H9 (cell line): ENCODE measurements around the gene MINDY4. TPM values are rescaled to one million over a fixed set of nuclear protein-coding genes. Genes with fewer than 3 reads are reported as not detected.

Experiments
- DNase-seq: peaks from one replicate; pipeline ENCODE4 v3.0.0-alpha.2; 2017
- H2AFZ ChIP-seq: one replicate; pipeline ENCODE4 v1.6.1; 2013; ENCODE audit warnings: mild to moderate bottlenecking, low read length, control low read depth, moderate library complexity
- H2AK5ac ChIP-seq: 2 replicates; pipeline ENCODE4 v1.6.1; 2013; ENCODE audit warnings: low read length, control low read depth, mixed read lengths; ENCODE audit not compliant: insufficient read length
- H2BK120ac ChIP-seq: one replicate; pipeline ENCODE4 v1.6.1; 2013; ENCODE audit warnings: low read depth, mild to moderate bottlenecking, low read length, control low read depth, inconsistent platforms; ENCODE audit not compliant: poor library complexity, severe bottlenecking
- H2BK12ac ChIP-seq: 2 replicates; pipeline ENCODE4 v1.6.1; 2013; ENCODE audit warnings: low read length, control low read depth, mixed read lengths, low read depth; ENCODE audit not compliant: insufficient read length
- H2BK15ac ChIP-seq: 2 replicates; pipeline ENCODE4 v1.6.1; 2013; ENCODE audit warnings: low read depth, low read length, control low read depth
- H2BK20ac ChIP-seq: one replicate; pipeline ENCODE4 v1.6.1; 2013; ENCODE audit warnings: low read depth, mild to moderate bottlenecking, low read length, control low read depth, inconsistent platforms; ENCODE audit not compliant: poor library complexity, severe bottlenecking
- H2BK5ac ChIP-seq: 2 replicates; pipeline ENCODE4 v1.6.1; 2013; ENCODE audit warnings: low read length, control low read depth, mixed read lengths; ENCODE audit not compliant: insufficient read length
- H3K14ac ChIP-seq: 2 replicates; pipeline ENCODE4 v1.6.1; 2013; ENCODE audit warnings: low read length, control low read depth; ENCODE audit not compliant: insufficient read depth
- H3K18ac ChIP-seq: 2 replicates; pipeline ENCODE4 v1.6.1; 2013; ENCODE audit warnings: low read depth, mild to moderate bottlenecking, mixed read lengths, low read length, control low read depth; ENCODE audit not compliant: insufficient read length
- H3K23ac ChIP-seq: 2 replicates; pipeline ENCODE4 v1.6.1; 2013; ENCODE audit warnings: low read length, control low read depth, mixed read lengths, low read depth; ENCODE audit not compliant: insufficient read length
- H3K23me2 ChIP-seq: 2 replicates; pipeline ENCODE4 v1.6.1; 2013; ENCODE audit warnings: low read depth, mild to moderate bottlenecking, mixed read lengths, low read length, control low read depth; ENCODE audit not compliant: insufficient read length, poor library complexity, severe bottlenecking
- H3K27ac ChIP-seq: 2 replicates; pipeline ENCODE4 v1.5.1; 2013; ENCODE audit warnings: low read length, control low read depth, mixed read lengths, low read depth; ENCODE audit not compliant: insufficient read length
- H3K27me3 ChIP-seq: 2 replicates; pipeline ENCODE4 v1.6.1; 2013; ENCODE audit warnings: low read length, control low read depth, inconsistent platforms; ENCODE audit not compliant: insufficient read depth
- H3K4ac ChIP-seq: 2 replicates; pipeline ENCODE4 v1.6.1; 2013; ENCODE audit warnings: low read depth, mild to moderate bottlenecking, control low read depth, inconsistent platforms, low read length, moderate library complexity
- H3K4me1 ChIP-seq: 2 replicates; pipeline ENCODE4 v1.6.1; 2013; ENCODE audit warnings: low read length, control low read depth, inconsistent platforms; ENCODE audit not compliant: insufficient read depth
- H3K4me2 ChIP-seq: 2 replicates; pipeline ENCODE4 v1.6.1; 2013; ENCODE audit warnings: low read length, control low read depth, mixed read lengths; ENCODE audit not compliant: insufficient read length, insufficient read depth
- H3K56ac ChIP-seq: 2 replicates; pipeline ENCODE4 v1.6.1; 2013; ENCODE audit warnings: low read depth, mild to moderate bottlenecking, mixed read lengths, low read length, control low read depth; ENCODE audit not compliant: insufficient read length
- H3K79me1 ChIP-seq: 2 replicates; pipeline ENCODE4 v1.6.1; 2013; ENCODE audit warnings: low read depth, mild to moderate bottlenecking, moderate library complexity, low read length, control low read depth, inconsistent platforms; ENCODE audit not compliant: insufficient read depth, poor library complexity, severe bottlenecking
- H3K79me2 ChIP-seq: 2 replicates; pipeline ENCODE4 v1.6.1; 2013; ENCODE audit warnings: low read length, control low read depth, inconsistent platforms; ENCODE audit not compliant: insufficient read depth
- H3K9ac ChIP-seq: 2 replicates; pipeline ENCODE4 v1.6.1; 2013; ENCODE audit warnings: low read length, control low read depth, mixed read lengths; ENCODE audit not compliant: insufficient read length; ENCODE audit errors: extremely low read depth
- H3K9me3 ChIP-seq: one replicate; pipeline ENCODE4 v1.6.1; 2013; ENCODE audit warnings: low read depth, low read length, inconsistent platforms; ENCODE audit not compliant: control insufficient read depth
- H3T11ph ChIP-seq: one replicate; pipeline ENCODE4 v1.6.1; 2013; ENCODE audit warnings: mild to moderate bottlenecking, low read length, control low read depth, inconsistent platforms
- H4K20me1 ChIP-seq: one replicate; pipeline ENCODE4 v1.6.1; 2013; ENCODE audit not compliant: control insufficient read depth, insufficient read length, insufficient read depth
- H4K5ac ChIP-seq: 2 replicates; pipeline ENCODE4 v1.6.1; 2013; ENCODE audit warnings: low read depth, mild to moderate bottlenecking, mixed read lengths, low read length, control low read depth; ENCODE audit not compliant: insufficient read length
- H4K8ac ChIP-seq: replicated peaks from 2 replicates; pipeline ENCODE4 v1.6.1; 2013; ENCODE audit warnings: low read length, control low read depth, mixed read lengths, low read depth; ENCODE audit not compliant: insufficient read length
- H4K91ac ChIP-seq: 2 replicates; pipeline ENCODE4 v1.6.1; 2013; ENCODE audit warnings: low read depth, mild to moderate bottlenecking, moderate library complexity, mixed read lengths, low read length, control low read depth; ENCODE audit not compliant: insufficient read length
- H3K27ac Mint-ChIP-seq, 3 experiments: 2 replicates in 2 of 3; 3 replicates in 1 of 3; pipeline ENCODE4 v1.8.0; 2020 to 2021; ENCODE audit warnings: mixed read lengths in 3 of 3, mild to moderate bottlenecking in 1 of 3, moderate library complexity in 1 of 3
- H3K27me3 Mint-ChIP-seq: 2 replicates; pipeline ENCODE4 v1.8.0; 2021; ENCODE audit warnings: low read depth, mild to moderate bottlenecking, moderate library complexity, mixed read lengths
- H3K36me3 Mint-ChIP-seq, 3 experiments: 2 replicates in 2 of 3; 3 replicates in 1 of 3; pipeline ENCODE4 v1.8.0; 2020 to 2021; ENCODE audit warnings: low read depth in 3 of 3, mixed read lengths in 3 of 3; ENCODE audit not compliant: insufficient read depth in 1 of 3
- H3K4me1 Mint-ChIP-seq, 2 experiments: 2 replicates each; pipeline ENCODE4 v1.8.0; 2020; ENCODE audit warnings: mixed read lengths in 2 of 2
- H3K4me3 Mint-ChIP-seq, 2 experiments: 2 replicates in 1 of 2; 3 replicates in 1 of 2; pipeline ENCODE4 v1.8.0; 2020 to 2021; ENCODE audit warnings: mild to moderate bottlenecking in 2 of 2, mixed read lengths in 2 of 2, moderate library complexity in 1 of 2
- H3K9me3 Mint-ChIP-seq, 2 experiments: 2 replicates in 1 of 2; 3 replicates in 1 of 2; pipeline ENCODE4 v1.8.0; 2020; ENCODE audit warnings: mild to moderate bottlenecking in 2 of 2, mixed read lengths in 2 of 2, moderate library complexity in 1 of 2
- WGBS: extraction: QIAGEN DNeasy Blood & Tissue Kit; methylation state at CpG from one replicate; pipeline ENCODE4 v1.1.7; 2013; ENCODE audit warnings: missing lambda C conversion rate, low lambda C conversion rate, mixed read lengths; ENCODE audit not compliant: insufficient read length; ENCODE audit errors: extremely low coverage; 5-methylcytosine and 5-hydroxymethylcytosine counted together
- total RNA-seq: library from RNA; stranded (reverse); gene quantifications from 2 replicates; pipeline ENCODE4 v1.2.1, GENCODE V29; 2021
- TF ChIP-seq, protein P1 (sequence below): fragments of 200-600 bp; sonication (generic); conservative IDR thresholded peaks from 3 replicates; pipeline ENCODE4 v1.8.0; 2021; ENCODE audit warnings: antibody characterized with exemption, mild to moderate bottlenecking

MINDY4 gene
- total RNA-seq, 1 experiment from 2014 or later, result 3.1 TPM

GRCh38 chr7:30765408-30765807 lies 5.8 kb upstream of the MINDY4 start:
- no peaks in the 10 kb centered on the region for H4K20me1 ChIP-seq
- no peak overlapping the region for H2AK5ac ChIP-seq
- H2BK12ac ChIP-seq, result no peak overlapping the region
- H3K18ac ChIP-seq, result no peak overlapping the region
- no peaks in the 10 kb centered on the region for H3K9me3 ChIP-seq
- H3K27me3 ChIP-seq, result no peaks in the 10 kb centered on the region
- Mint-ChIP-seq H3K4me3 (no peak overlapping the region), H3K27ac (no peak overlapping the region), H3K9me3 (no peaks in the 10 kb centered on the region), H3K27me3 (peaks cover 42% of the 10 kb centered on the region), H3K36me3 (no peaks in the 10 kb centered on the region), H3K4me1 (peaks cover 2% of the 10 kb centered on the region in 2 experiments; a peak in 2 of 4 replicates)
- H3K14ac ChIP-seq, result no peak overlapping the region
- H3K23ac ChIP-seq, result no peak overlapping the region
- no CpG with 5 or more reads among the region's 2 CpGs for WGBS
- no peak overlapping the region for H3K4me2 ChIP-seq
- no peak overlapping the region for H3K4ac ChIP-seq
- H3K27ac ChIP-seq, result no peak overlapping the region
- no peaks in the 10 kb centered on the region for H3K23me2 ChIP-seq
- H2BK120ac ChIP-seq, result no peak overlapping the region
- no peaks in the 10 kb centered on the region for H3K4me1 ChIP-seq
- no peak overlapping the region for H4K5ac ChIP-seq
- no peak for DNase-seq
- no peak overlapping the region for H2BK20ac ChIP-seq
- no peak overlapping the region for H4K8ac ChIP-seq
- H3T11ph ChIP-seq, result no peak overlapping the region
- no peak overlapping the region for H2AFZ ChIP-seq
- no peak overlapping the region for H2BK15ac ChIP-seq
- H3K9ac ChIP-seq, result no peak overlapping the region
- H3K56ac ChIP-seq, result no peak overlapping the region
- no peaks in the 10 kb centered on the region for H3K79me2 ChIP-seq
- TF ChIP-seq, protein P1, sequence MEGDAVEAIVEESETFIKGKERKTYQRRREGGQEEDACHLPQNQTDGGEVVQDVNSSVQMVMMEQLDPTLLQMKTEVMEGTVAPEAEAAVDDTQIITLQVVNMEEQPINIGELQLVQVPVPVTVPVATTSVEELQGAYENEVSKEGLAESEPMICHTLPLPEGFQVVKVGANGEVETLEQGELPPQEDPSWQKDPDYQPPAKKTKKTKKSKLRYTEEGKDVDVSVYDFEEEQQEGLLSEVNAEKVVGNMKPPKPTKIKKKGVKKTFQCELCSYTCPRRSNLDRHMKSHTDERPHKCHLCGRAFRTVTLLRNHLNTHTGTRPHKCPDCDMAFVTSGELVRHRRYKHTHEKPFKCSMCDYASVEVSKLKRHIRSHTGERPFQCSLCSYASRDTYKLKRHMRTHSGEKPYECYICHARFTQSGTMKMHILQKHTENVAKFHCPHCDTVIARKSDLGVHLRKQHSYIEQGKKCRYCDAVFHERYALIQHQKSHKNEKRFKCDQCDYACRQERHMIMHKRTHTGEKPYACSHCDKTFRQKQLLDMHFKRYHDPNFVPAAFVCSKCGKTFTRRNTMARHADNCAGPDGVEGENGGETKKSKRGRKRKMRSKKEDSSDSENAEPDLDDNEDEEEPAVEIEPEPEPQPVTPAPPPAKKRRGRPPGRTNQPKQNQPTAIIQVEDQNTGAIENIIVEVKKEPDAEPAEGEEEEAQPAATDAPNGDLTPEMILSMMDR, result no peak
- no peak overlapping the region for H4K91ac ChIP-seq
- H3K79me1 ChIP-seq, result no peaks in the 10 kb centered on the region
- H2BK5ac ChIP-seq, result no peak overlapping the region
